Astrocyte of the hippocampus (primary cell): ENCODE results near the gene HORMAD2.

Experiments used
- DNase-seq: peaks from one replicate; pipeline ENCODE4 v3.0.0; 2011; ENCODE audit warnings: low read depth, low spot score

Gene HORMAD2

DNA sequence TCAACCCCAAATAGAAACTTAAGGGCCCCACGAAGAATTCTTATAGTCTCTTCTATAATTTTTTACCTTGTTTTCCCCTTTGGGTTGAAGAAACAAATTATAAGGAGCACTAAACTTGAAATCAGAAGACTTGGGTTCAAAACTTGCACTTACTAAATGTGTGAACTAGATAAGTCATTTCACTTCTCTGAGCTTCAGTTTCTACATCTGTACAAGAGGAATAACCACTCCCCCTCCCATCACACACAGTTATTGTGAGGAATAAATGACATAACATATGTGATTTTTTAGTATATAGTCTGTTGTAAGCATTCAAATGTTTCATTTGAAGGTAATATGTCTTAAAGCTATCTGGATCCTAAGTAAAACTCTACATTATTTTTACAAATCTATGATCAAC, 87.5 kb downstream of the HORMAD2 start:
- DNase-seq: no peak

DNA sequence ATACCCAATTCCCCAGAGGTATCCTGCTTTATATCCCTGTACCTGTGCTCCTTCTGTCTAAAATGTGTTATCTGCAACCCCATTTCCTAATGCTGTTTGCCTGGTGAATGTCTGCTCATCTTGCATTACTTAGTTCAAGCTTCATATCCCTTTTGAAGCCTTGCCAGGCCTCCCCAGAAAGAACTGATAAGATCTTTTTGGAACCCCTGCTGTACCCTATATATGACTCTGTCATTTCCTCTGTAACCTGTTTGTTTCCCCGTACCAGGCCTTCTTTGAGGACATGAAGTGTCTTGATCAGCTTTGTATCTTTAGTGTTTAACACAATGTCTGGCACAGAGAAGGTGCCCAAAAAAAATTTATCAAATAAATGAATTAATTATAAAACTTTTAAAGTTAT, 88.7 kb downstream of the HORMAD2 start:
- DNase-seq: no peak

DNA sequence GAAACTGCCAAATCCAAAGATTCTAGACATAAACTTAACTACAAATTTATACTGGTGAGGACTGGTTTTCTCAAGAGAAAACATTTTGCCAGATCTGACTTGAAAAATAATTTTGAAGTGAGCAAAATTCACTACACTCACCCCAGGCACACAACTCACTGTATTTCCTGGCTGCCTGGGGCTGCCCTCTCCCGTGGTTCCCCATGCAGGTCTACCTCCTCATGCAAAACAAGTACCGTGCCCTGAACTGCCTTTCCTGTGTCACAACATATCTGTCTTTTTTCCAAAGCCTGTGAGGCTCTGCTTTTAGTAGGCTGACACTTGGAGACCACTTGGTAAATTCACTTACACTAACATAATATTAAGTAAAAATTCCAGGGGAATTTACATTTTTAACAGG, 89.9 kb downstream of the HORMAD2 start:
- no peak for DNase-seq

DNA sequence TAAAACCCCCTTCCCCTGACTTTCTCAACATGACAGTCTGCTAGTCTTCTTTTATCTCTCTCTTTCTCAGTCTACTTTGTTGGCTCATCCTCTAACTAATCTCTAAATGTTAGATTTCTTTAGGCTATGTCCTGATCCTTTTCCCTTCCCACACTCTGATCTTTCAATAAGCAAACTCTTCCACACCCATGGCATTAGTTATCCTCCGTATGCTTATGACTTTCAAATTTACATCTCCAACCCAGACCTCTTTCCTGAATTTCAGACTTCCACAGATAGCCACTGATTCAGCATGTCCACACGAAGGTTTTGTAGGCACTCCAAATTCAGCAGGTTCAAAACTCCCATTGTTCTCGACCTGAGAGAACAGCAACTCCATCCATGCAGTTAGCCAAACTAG, 90.7 kb downstream of the HORMAD2 start:
- DNase-seq: no peak

DNA sequence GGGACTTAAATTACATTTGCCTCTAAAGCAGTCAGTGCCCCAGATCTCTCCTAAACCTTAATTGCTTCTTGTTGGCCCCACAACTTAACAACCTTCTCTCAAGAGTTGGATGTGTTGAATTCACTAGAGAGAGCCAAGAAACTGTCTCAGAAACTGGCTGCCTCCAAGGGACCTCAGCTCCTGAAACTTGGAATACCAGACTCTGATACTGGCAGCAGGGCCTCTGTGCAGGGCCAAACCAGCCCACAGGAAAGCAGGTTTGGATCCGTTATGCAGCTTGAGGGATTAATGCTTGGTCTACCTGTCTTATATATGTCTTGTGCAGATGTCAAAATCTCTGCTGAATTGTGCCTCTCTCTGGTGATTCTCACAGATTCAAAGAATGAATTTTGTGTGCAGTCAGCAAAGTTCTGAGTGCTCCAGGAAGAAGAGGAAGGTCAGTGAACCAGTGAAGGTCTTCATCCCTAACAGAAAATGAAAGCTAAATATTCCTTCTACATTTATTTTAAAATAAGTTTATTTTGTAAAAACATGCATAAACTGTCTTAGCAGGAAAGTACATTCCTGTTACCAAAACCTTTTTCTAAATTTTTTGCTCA, 95.5 kb downstream of the HORMAD2 start:
- DNase-seq: peak; percentile 42

DNA sequence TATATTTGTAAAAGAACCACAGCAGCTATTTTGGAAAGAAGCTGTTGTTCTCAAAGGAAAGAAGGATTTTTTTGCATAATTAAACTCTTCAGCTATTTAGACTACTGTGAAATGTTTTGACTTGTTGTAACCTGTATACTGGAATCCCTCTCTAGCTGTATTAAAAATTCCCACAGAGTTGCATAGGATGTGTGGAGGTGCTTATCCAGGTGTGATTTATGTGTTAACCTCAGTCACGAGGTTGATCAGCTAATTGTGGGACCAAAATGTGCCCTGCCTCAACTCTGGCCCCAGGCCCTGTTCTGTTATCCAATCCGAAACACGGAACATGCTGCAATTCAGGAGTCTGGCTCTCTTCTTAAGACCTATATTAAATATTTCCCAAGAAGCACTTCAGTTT, 96.2 kb downstream of the HORMAD2 start:
- no peak for DNase-seq

DNA sequence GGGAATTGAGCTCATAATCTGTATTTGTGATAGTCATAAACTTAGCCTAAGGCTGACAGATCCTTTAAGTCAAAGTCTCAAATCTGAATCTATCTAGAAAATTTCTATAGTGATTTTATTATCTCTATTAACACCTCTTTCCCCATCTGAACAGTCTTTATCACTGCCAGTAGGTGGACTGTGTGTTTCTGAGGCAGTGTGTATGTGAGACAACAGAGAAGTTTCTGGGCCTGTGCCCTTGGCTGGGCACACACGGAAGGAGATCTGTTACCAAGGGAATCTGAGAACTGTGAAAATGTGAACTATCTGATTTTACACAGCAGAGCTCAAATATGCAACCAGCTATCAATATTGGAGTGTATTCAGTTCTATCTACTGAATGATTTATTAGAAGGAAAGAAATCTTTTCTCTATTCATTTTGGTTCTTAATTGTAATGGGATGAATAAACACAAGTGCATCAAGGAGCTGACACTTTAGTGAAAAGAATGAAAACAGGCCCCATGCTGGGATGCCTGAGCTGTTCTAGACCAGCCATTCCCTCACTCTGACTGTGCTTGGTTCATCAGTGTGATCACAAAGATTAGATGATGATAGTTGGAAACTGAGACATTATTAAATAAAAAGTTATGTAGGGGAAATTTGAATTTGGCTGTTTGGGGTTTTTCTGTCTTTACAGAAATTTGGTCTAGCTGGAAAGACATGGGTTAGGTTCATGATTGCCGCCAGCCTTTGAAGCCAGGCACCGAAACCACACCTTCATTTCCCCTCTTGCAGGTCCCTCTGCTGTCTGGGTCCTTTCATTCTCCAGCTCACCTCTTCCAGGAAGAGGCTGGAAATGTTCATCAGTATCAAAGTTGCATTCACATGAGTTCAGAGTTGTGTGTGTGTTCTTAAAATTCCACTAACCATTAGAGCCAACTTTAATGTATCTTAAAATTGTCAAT, 98.2 kb downstream of the HORMAD2 start:
- DNase-seq: peak; percentile 51

DNA sequence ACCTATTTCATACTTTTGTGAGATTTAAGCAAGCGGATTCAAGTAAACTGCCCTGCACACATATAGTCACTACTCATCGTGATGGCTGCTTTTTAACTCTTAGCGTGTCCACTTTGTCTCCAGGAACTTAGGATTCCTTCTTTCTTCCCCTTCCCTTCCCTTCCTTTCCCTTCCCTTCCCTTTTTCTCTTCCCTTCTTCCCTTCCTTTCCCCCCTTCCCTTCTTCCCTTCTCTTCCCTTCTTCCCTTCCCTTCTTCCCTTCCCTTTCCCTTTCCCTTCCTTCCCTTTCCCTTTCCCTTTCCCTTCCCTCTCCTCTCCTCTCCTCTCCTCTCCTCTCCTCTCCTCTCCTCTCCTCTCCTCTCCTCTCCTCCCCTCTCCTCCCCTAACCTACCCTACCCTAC, 100.4 kb downstream of the HORMAD2 start:
- no peak for DNase-seq

DNA sequence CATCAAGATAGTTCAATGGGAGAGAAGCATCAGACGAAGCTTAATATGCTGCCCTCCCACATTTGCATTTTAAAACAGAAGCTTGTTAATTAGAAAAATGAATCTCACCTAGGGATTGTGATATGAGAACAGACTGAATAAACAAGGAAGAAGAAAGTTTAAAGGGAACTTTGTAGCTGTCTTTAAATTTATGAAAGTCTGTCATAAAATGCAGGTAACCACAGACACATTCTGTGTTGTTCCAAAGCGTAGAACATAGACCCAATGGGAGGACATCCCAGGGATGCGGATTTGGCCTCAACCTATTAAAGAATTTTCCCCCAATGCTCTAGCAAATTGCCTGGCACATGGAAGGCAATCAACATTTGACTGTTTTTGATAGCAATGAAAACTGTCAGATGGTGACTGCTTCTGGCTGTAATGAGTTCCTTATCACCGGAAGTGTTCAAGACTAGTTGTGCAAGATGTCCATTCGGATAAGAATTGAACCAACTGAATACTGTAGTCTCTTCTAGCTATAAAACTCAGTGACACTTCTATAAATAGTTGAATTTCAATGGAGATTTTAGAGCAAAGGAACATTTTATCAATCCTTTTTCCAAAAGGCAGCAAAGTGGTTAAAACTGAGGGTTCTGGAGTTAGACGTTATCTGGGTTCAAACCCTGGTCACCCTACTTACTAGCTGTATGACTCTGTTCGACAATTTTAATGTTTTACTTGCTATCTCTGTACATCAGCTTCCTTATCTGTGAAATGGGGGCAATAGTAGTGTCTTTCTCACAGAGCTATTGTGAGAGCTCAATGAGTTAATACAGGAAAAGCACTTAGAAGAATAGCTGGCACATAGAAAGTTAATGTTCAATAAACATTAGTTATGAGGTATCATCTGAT, 101.4 kb downstream of the HORMAD2 start:
- DNase-seq: no peak

DNA sequence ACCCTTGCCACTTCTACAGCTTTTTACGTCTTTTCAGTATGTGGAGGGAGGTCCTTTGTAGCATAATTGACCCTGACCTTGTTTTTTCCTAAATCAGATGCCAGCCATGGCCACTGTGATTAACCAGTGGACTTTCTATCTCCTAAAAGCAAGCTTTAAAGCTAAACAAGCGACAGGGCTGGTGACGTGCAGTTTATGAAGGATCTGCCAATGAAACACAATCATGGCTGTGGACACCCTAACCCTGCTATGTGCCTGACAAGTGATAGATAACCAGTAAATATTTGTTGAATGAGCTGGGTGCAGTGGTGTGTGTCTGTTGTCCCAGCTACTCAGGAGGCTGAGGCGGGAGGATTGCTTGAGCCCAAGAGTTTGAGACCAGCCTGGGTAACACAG, 102.1 kb downstream of the HORMAD2 start:
- no peak for DNase-seq

DNA sequence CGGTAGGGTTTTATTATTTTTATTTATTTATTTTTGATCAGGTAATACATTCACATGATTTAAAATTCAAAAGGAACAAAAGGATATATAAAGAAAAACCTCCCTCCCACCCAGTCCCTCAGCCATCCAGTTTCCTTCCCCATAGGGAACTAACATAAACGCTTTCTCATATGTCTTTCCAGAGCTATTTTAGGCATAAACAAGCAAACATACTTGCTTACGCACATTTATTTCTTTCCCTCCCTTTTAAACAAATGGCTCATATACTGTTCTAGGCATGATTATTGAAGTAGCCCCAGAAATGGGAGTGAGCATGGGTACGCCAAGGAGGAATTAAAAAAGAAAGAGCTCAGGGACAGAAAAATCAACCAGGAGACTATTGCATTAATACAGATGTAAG, 102.6 kb downstream of the HORMAD2 start:
- no peak for DNase-seq

DNA sequence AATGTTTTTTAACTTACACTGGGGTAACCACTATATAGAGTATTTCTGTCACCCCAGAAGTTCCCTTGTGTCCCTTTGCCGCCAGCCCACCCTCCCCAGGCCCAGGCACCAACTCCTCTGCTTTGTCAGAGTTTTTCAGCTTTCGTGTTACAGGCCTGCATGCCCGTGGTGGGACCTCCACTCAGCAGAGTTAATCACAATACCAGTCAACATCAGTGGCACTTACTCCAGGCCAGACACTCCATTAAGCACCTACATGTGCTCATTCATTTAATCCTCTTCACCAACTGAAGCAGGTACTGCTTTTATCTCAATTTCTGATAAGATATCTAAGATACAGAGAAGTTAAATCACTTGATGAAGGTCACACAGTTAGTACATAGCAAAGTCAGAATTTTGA, 103.0 kb downstream of the HORMAD2 start:
- DNase-seq: no peak

DNA sequence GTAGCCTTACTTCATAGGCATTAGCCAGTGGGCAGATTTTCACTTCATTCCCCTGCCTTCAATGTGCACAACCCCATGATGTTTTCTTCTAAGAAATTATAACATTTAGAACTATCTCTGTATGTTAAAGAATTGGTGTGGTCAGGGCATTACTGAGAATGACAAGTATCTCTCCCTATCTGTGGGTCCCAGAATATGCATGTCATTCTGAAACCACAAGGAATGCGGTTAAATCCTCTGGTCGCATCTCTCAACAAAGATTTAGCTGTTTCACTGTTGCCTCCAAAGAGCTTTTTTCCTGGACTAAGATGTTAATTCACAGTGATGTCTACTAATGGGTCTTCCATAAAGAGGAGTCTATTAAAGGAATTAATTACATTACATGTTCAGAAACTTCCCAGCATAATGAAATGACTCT, 103.6 kb downstream of the HORMAD2 start:
- DNase-seq: no peak

DNA sequence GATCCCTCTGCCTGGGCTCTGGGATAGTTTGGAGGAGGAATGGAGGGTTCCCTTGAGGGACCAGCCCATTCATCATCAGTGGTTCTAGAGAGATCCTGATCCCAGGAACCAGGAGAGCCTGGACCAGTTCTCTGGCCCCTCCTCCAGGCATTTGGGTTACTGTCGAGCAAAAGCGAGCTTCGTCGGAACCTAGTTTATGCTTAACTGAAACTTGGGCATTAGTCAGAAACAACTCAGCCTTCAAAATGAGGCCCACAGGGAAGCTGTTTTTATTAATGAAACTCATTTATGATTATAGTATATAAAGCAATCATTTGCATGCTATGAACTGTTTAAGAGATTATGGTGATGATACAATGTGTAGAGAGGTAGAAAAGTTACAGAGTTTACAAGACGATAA, 104.9 kb downstream of the HORMAD2 start:
- DNase-seq: no peak

DNA sequence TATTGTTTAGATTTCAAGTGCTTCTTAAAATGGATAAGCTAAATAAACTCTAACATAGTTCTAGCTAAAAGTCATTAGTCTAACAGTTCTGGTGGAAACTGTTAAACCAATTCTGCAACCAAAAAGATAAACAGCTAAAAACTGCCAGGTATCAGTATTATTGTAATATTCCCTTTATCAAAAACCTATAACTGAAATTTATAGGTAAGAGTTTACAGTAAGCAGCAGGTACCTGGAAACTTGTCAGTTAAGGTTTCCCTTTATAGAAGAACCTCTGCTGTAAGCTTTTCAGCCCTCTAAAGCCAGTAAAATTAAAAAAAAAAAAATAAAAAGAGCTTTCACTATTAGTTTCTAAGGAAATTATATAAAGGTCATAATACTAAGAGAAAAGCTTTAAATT, 105.3 kb downstream of the HORMAD2 start:
- no peak for DNase-seq

DNA sequence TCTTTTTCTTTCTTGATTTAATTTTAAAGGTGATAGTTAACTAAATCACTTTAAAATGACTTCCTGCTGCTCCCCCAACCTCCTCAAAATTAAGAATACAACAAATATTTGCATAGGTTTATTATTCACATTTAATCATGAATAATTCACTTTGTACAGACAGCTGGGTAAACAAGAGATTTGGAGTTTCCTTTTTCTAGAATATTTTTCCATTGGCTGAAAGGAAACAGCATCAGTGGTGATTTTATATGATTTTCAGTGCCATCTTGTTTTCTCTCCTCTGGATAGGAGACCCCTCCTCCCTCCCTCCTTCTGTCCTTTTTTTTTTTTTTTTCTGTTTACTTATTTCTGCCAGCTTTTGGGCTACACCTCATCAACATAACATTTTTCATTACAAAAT, 105.8 kb downstream of the HORMAD2 start:
- DNase-seq: no peak

DNA sequence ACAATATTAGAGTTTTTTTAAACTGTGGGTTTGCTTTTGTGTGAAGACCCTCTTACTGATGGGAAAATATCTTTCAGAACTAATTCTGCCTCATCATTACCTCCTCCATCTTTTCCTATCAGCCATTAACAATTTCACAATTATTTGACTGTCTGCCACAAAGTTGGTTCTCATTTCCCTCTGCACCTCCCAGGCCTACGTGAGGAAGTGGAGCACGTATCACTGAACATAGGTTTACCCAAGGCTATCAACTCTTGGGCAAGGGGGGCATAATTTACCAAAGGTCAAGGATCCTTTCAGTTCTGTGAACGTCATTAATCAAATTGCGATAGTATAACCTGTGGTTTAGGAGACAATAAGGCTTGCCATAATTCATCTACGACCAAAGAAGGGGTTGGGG, 106.2 kb downstream of the HORMAD2 start:
- no peak for DNase-seq

DNA sequence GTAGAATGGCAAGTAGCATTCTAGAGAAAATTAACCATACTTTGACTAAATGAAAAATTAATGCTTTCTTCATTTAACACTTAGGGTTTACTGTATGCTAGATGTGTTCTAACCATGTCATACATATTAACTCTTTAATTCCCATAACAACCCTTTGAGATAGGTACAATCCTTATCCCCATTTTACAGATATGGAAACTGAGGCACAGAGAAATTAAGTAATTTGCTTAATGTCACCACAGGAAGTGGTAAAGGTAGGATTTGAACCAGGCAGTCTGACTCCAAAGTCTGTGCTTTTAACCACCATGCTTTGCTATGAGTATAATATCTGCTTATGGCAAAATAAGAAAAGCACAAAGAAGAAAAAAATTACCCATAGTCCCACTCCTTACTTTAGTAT, 106.8 kb downstream of the HORMAD2 start:
- no peak for DNase-seq

DNA sequence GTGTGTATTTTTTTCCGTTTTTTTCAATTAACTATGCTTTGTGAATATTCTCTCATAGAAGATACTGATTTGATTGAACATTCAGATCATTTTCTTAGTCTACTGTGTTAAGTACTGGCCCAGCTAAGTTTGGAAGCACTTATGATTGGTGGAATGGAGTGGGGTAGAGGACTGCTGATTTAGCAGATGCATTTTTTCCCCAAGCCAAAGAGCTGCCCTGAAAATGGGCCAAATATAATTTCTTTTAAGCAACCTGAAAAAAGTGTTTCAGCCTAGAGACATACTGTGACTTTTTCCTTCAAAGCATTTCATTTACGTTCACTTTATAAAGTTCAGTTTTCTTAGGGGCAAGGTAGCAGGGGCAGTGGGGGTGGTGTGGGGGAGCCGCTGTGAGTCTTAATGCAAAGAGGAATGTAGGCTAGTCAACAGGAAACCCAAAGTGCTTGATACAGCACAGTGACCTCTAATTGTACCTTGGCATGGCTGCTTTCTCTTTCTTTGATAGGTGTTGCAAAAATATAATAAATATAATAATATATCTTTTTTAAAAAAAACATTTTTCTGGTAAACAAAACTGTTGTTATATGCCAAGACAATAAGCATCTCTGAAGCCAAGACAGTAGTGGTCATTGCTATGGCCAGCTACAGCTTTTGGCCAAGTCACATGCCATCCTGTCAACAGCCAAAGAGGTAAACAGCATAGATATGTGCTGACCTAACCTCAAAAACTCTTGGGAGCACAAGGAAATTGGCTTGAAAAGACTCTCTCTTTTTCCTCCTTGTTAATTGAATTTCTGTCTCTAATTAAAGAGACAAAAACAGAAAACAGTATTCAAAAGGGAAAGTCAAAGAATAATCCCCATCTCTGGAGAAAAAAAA, 107.5 kb downstream of the HORMAD2 start:
- DNase-seq: no peak

DNA sequence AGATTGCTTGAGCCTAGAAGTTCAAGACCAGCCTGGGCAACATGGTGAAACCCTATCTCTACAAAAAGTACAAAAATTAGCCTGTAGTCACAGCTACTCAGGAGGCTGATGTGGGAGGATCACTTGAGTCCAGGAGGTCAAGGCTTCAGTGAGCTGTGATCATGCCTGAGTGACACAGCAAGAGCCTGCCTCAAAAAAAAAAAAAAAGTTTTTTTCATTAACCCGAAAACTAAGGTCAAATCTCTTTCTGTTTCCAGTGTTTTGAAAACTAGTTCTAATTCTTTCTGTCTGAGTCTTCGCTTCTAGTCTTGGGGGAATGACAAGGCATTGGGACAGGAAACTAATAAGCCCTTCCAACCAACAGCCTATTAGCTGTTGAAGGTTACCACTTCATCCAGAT, 108.6 kb downstream of the HORMAD2 start:
- no peak for DNase-seq

DNA sequence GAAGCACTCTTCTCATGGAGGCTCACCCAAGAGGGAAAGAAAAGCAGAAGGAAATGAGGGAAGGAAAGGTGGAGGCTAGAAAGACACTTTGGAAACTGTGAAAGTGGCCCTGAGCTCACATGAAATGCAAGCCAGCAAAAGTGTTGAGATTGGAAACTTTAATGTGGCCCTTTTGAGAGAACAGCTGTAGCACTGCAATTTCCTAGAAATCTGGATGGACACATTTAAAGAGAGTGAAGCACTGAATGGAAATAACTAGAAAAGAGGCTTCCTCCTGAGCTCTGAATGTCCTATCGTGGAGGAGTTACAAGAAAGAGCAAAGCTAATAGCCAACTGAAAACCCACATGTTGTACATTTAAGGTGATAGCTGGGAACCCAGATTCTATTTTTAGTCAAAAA, 110.3 kb downstream of the HORMAD2 start:
- no peak for DNase-seq
